ENCODE measurements around the gene POMZP3.
"Not testable (repeated sequence)": the region's sequence is repeated elsewhere in the genome, so short reads cannot be mapped to it uniquely, and the experiment has no call there.

Gene POMZP3

DNA sequence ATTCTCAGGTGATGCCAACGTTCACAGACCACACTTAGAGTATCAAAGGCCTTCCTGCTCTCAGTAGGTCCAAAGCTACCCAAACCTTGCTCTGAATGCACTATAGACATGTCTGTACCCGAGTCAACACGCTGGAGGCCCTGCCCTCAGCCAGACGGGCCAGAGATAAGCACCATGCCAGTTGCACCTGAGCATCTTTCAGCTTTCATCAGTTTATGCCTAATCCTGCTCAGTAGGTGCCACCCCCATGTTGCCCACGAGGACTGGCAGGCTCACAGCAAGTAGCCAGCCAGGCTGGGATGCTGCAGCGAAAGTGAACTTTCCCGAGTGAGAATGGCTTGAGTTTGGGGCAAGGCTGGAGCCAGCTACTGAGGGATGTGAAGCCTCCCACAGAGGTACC lies 18.6 kb downstream of the POMZP3 start:
- not testable (repeated sequence) for H3K9me3 ChIP-seq (ENCODE audit: insufficient read depth, low read length); H3K27me3 ChIP-seq (ENCODE audit: insufficient read depth, insufficient read length); H3K36me3 ChIP-seq (ENCODE audit: insufficient read depth, insufficient read length, low read length); H3K9ac ChIP-seq (ENCODE audit: insufficient read length, low read depth); H3K4me1 ChIP-seq (ENCODE audit: insufficient read depth, insufficient read length); H3K4me3 ChIP-seq (ENCODE audit: insufficient read length, low read depth); DNase-seq (ENCODE audit: low read depth, low spot score)

DNA sequence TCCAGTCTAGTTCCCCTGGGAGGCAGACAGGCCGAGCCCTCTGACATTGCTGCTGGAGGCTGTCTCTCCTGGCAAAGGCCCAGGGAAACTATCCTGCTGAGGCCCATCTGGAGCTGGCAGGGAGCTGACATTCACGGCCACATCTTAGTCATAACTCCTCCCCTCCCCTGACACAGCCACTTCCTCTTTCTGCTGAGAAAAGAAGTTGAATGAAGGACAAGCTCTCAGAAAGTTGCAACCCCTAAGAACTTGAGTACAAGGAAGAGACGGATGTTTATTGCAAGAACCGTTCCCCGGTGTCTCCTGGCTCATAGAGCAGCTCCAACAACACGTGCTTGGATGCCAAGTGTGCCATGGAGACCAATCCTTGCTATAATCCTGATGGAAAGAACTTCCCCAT lies 21.1 kb downstream of the POMZP3 start:
- H3K9ac ChIP-seq (ENCODE audit: insufficient read length, low read depth); H3K27me3 ChIP-seq (ENCODE audit: insufficient read depth, insufficient read length); H3K9me3 ChIP-seq (ENCODE audit: insufficient read depth, low read length); DNase-seq (ENCODE audit: low read depth, low spot score); H3K4me3 ChIP-seq (ENCODE audit: insufficient read length, low read depth); H3K4me1 ChIP-seq (ENCODE audit: insufficient read depth, insufficient read length); H3K36me3 ChIP-seq (ENCODE audit: insufficient read depth, insufficient read length, low read length): not testable (repeated sequence)

DNA sequence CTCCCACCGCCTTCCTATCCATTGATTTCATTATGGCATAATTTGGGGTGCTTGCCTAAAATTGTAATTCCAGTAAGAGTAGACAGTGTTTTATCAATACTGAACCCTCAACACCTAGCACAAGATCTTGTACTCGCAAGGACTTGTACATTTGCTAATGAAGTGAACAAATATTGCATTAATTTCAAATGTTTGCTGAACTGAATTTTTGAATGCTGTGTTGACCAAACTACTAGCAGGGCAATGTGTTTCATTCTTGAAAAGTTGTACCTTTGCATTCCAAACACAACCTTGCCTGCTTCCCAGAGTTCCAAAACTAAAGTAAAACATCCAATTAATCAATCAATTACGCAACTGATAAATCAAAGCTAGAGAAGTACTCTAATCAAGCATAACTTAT lies 26.4 kb downstream of the POMZP3 start:
- not testable (repeated sequence) for H3K9ac ChIP-seq (ENCODE audit: insufficient read length, low read depth); H3K4me1 ChIP-seq (ENCODE audit: insufficient read depth, insufficient read length); DNase-seq (ENCODE audit: low read depth, low spot score); H3K4me3 ChIP-seq (ENCODE audit: insufficient read length, low read depth); H3K36me3 ChIP-seq (ENCODE audit: insufficient read depth, insufficient read length, low read length); H3K9me3 ChIP-seq (ENCODE audit: insufficient read depth, low read length); H3K27me3 ChIP-seq (ENCODE audit: insufficient read depth, insufficient read length)

DNA sequence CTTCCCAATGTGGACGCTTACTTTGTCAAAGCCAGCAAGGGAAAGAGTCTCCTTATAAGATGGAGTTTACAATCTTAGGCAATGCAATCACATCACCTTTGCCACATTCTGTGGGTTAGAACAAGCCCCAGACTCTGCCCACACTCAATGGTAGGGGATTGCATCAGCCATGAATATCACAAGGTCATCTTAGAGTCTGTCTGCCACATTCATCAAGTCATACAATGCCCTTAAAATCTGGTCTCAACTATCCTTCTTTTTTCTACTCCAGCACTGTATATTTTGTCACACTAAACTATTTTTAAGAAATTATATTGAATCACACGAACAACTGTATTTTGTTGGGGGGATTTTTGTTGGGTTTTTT lies 27.0 kb downstream of the POMZP3 start:
- H3K27me3 ChIP-seq (ENCODE audit: insufficient read depth, insufficient read length); H3K4me3 ChIP-seq (ENCODE audit: insufficient read length, low read depth); H3K9ac ChIP-seq (ENCODE audit: insufficient read length, low read depth); H3K9me3 ChIP-seq (ENCODE audit: insufficient read depth, low read length); H3K4me1 ChIP-seq (ENCODE audit: insufficient read depth, insufficient read length); DNase-seq (ENCODE audit: low read depth, low spot score); H3K36me3 ChIP-seq (ENCODE audit: insufficient read depth, insufficient read length, low read length): not testable (repeated sequence)

DNA sequence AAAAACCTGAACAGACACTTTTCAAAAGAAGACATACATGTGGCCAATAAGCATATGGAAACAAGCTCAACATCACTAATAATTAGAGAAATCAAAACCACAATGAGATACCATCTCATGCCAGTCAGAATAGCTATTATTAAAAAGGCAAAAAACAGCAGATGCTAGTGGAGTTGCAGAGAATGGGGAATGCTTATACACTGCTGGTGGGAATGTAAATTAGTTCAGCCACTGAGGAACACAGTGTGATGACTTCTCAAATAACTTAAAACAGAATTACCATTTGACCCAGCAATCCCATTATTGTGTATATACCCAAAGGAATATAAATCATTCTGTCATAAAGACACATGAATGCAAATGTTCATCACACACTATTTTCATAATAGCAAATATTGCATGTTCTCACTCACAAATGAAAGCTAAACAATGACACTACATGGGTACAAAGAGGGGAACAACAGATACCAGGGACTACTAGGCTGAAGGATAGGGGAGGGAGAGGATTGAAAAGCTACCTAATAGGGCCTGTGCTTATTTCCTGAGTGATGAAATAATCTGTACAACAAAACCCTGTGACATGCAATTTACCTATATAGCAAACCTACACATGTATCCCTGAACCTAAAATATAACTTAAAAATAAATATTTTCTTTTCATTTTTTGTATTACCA lies 28.4 kb downstream of the POMZP3 start:
- not testable (repeated sequence) for H3K36me3 ChIP-seq (ENCODE audit: insufficient read depth, insufficient read length, low read length); H3K9ac ChIP-seq (ENCODE audit: insufficient read length, low read depth); DNase-seq (ENCODE audit: low read depth, low spot score); H3K9me3 ChIP-seq (ENCODE audit: insufficient read depth, low read length); H3K27me3 ChIP-seq (ENCODE audit: insufficient read depth, insufficient read length); H3K4me1 ChIP-seq (ENCODE audit: insufficient read depth, insufficient read length); H3K4me3 ChIP-seq (ENCODE audit: insufficient read length, low read depth)

DNA sequence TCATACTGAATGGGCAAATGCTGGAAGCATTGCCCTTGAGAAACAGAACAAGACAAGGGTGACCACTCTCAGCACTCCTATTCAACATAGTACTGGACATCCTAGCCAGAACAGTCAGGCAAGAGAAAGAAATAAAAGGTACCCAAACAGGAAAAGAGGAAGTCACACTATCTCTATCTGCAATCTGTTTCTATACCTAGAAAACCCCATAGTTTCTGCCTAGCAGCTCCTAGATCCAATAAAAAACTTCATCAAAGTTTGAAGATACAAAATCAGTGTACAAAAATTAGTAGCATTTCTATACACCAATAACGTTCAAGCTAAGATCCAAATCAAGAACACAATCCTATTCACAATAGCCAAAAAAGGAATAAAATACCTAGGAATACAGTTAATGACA lies 29.8 kb downstream of the POMZP3 start:
- not testable (repeated sequence) for H3K36me3 ChIP-seq (ENCODE audit: insufficient read depth, insufficient read length, low read length); DNase-seq (ENCODE audit: low read depth, low spot score); H3K27me3 ChIP-seq (ENCODE audit: insufficient read depth, insufficient read length); H3K9ac ChIP-seq (ENCODE audit: insufficient read length, low read depth); H3K4me1 ChIP-seq (ENCODE audit: insufficient read depth, insufficient read length); H3K4me3 ChIP-seq (ENCODE audit: insufficient read length, low read depth); H3K9me3 ChIP-seq (ENCODE audit: insufficient read depth, low read length)

DNA sequence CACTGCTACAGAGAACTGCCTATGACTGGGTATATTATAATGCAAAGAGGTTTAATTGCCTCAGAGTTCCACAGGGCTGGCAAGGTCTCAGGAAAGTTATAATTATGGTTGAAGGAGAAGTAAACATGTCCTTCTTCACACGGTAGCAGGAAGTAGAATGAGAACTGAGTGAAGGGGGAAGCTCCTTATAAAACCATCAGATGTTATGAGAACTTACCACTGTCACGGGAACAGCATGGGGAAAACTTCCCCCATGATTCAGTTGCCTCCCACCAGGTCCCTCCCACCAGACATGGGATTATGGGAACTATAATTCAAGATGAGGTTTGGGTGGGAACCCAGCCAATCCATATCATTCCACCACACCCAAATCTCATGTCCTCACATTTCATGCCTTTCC lies 34.4 kb downstream of the POMZP3 start:
- not testable (repeated sequence) for DNase-seq (ENCODE audit: low read depth, low spot score); H3K9me3 ChIP-seq (ENCODE audit: insufficient read depth, low read length); H3K4me3 ChIP-seq (ENCODE audit: insufficient read length, low read depth); H3K27me3 ChIP-seq (ENCODE audit: insufficient read depth, insufficient read length); H3K9ac ChIP-seq (ENCODE audit: insufficient read length, low read depth); H3K4me1 ChIP-seq (ENCODE audit: insufficient read depth, insufficient read length); H3K36me3 ChIP-seq (ENCODE audit: insufficient read depth, insufficient read length, low read length)

DNA sequence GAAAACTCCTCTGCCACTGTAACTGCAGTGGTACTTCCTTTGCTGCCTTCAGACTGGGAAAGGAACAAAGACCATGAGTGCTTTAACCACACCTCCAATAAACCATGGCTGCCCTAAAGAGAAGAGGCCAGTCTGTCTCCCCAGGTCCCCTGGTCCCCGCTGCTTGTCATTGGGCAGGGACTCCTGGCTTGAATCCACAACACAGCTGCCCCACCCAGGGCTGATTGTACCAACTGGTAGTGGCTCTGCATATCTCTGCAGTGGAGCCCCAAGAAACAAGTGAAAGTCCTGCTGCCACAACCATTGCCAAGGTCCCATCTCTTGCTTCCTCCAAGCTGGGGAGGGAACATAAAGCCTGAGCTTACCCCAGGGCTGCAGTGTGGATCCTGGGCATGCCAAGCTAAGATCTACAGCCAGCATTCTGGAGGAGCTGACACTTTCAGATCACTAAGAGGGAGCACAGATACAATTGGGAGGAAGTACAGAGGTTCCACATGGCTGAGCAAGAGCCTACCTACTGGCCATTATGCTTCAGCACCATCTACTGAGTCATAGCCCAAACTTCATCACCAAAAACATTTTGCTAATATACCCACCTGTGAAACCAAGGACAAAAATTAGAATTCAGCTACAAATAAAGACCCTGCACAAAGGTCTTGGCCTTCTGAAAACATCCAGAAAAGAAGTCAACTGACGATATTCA lies 35.3 kb downstream of the POMZP3 start:
- not testable (repeated sequence) for H3K36me3 ChIP-seq (ENCODE audit: insufficient read depth, insufficient read length, low read length); DNase-seq (ENCODE audit: low read depth, low spot score); H3K9ac ChIP-seq (ENCODE audit: insufficient read length, low read depth); H3K4me1 ChIP-seq (ENCODE audit: insufficient read depth, insufficient read length); H3K9me3 ChIP-seq (ENCODE audit: insufficient read depth, low read length); H3K4me3 ChIP-seq (ENCODE audit: insufficient read length, low read depth); H3K27me3 ChIP-seq (ENCODE audit: insufficient read depth, insufficient read length)

DNA sequence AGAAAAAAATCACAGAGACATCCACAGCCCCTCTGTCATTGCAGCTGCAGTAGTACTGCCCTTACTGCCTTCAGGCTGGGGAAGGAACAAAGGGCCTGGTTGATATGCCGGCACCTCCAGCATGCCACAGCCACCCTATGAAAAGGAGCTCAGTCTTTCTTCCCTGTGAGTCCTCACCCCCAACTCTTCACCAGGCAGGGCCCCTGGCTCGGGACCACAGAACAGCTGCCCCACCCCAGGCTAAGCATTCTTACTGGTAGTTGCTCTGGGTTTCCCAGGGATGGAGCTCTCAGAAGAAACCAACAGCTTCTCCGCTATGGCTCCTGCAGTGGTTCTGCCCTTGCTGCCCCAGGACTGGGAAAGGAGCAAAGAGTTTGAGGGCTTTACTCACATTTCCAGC lies 36.0 kb downstream of the POMZP3 start:
- not testable (repeated sequence) for H3K27me3 ChIP-seq (ENCODE audit: insufficient read depth, insufficient read length); DNase-seq (ENCODE audit: low read depth, low spot score); H3K9me3 ChIP-seq (ENCODE audit: insufficient read depth, low read length); H3K4me3 ChIP-seq (ENCODE audit: insufficient read length, low read depth); H3K36me3 ChIP-seq (ENCODE audit: insufficient read depth, insufficient read length, low read length); H3K9ac ChIP-seq (ENCODE audit: insufficient read length, low read depth); H3K4me1 ChIP-seq (ENCODE audit: insufficient read depth, insufficient read length)

DNA sequence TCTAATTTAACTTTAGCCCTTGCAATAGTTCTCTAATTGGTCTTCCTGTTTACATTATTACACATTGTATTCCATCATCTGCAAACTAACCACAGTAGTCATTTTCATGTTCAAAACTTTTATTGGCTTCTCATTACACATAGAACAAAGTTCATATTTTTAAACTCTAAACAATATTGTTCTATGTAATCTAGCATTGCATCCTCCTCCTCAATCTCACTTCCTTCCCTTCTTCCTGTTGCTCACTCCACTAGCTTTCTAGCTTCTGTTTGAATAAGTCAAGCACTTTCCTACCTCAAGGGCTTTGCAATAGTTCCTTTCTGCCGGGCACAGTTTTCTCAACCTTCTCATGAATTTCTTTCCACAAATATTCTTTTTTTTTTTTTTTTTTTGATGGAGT lies 38.5 kb downstream of the POMZP3 start:
- H3K9ac ChIP-seq (ENCODE audit: insufficient read length, low read depth); H3K4me1 ChIP-seq (ENCODE audit: insufficient read depth, insufficient read length); H3K4me3 ChIP-seq (ENCODE audit: insufficient read length, low read depth); H3K36me3 ChIP-seq (ENCODE audit: insufficient read depth, insufficient read length, low read length); DNase-seq (ENCODE audit: low read depth, low spot score); H3K27me3 ChIP-seq (ENCODE audit: insufficient read depth, insufficient read length); H3K9me3 ChIP-seq (ENCODE audit: insufficient read depth, low read length): not testable (repeated sequence)

DNA sequence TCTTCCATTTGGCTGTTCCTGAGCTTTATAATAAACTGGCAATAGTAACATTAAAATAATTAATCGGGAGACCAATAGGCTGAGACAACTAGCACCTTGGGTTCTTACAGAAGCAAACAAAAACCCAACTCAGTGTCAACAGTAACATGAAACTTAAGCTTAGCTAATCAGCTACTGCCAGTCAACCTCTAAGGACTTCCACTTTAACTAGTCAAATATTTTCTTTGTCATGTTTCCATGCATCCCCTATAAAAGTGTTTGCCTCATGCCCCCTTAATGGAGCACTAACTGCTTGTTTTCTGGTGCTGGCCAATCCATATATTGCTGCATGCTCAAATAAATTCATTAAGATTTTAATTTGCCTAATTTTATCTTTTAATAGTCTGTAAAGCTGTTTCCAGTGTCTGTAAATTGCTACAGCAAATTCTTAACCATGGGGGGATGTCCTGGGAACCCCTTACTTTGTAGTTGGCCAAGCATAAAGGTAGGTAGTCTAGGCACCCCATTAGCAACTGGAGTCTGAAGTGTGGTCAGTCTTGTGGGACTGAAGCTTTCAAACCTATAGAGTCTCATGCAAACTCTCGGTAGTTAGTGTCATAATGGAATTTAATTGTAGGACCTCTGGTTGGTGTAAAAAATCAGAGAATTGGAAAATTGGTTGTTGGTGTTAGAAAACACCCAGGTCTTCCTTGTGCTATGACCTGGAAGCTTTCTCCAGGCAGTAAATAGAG lies 40.3 kb downstream of the POMZP3 start:
- H3K4me1 ChIP-seq (ENCODE audit: insufficient read depth, insufficient read length); H3K9ac ChIP-seq (ENCODE audit: insufficient read length, low read depth); DNase-seq (ENCODE audit: low read depth, low spot score): not testable (repeated sequence)

DNA sequence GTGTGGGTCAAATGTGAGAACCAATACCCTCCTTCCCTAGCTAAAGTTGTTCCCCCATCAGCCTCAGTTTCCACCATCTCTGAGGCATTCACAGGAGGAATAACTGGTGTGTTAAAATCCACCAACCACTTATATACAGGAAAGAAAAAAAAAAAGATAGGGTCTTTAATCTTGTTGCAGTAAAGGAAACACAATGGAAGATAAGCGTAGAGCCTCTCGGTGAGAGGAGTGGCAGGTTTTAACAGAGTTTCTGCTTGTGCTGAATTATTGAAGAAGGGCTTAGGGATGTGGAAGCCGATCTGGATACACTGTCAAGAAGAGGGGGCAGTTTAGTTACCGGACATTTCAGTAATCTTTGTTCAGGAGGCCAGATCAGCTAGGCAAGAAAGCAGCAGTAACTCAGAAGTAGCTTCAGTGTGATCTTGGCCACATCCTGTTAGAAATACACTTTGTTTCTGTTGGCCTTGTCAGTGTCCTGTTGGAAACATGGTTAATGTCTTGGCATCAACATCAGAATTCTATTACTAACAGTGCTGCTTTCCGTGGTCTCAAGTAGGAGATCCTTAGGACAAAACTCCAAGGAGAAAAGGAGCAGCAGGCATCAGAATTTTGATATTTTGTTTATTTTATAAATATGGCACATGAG lies 43.3 kb downstream of the POMZP3 start:
- not testable (repeated sequence) for H3K4me3 ChIP-seq (ENCODE audit: insufficient read length, low read depth); DNase-seq (ENCODE audit: low read depth, low spot score); H3K4me1 ChIP-seq (ENCODE audit: insufficient read depth, insufficient read length); H3K9ac ChIP-seq (ENCODE audit: insufficient read length, low read depth); H3K36me3 ChIP-seq (ENCODE audit: insufficient read depth, insufficient read length, low read length); H3K27me3 ChIP-seq (ENCODE audit: insufficient read depth, insufficient read length); H3K9me3 ChIP-seq (ENCODE audit: insufficient read depth, low read length)

More for the DNA sequence above, 40.3 kb downstream of the POMZP3 start:
- H3K36me3 ChIP-seq (ENCODE audit: insufficient read depth, insufficient read length, low read length); H3K4me3 ChIP-seq (ENCODE audit: insufficient read length, low read depth); H3K9me3 ChIP-seq (ENCODE audit: insufficient read depth, low read length); H3K27me3 ChIP-seq (ENCODE audit: insufficient read depth, insufficient read length): not testable (repeated sequence)

All from NT2/D1 (cell line).